MCF 10A (cell line): Measurements from ENCODE around the gene DENND2D. TPM values are rescaled to one million over a fixed set of nuclear protein-coding genes. Genes with fewer than 3 reads are reported as not detected.

Experiments
- BruUV-seq: library from RNA; stranded (reverse); fragments of 400-500 nt; replicated peaks from 2 replicates; lab custom pipeline; 2021; lab: Mats Ljungman, UMichigan
- CTCF ChIA-PET: fragments of 300-600 bp; sonication (Branson Sonifier 250); formaldehyde crosslinking; extraction: SDS; loops from one replicate; lab custom pipeline; 2021; ENCODE audit warnings: antibody characterized with exemption, inconsistent platforms; lab: Yijun Ruan, JAX
- POLR2A ChIA-PET: fragments of 300-600, 350-650 bp; sonication (Branson Sonifier 250); formaldehyde crosslinking; extraction: SDS; loops from one replicate; lab custom pipeline; 2020; ENCODE audit warnings: antibody characterized with exemption, inconsistent platforms; lab: Yijun Ruan, JAX
- DNase-seq: peaks from one replicate; pipeline ENCODE4 v3.0.0-alpha.2; 2018; ENCODE audit not compliant: unreplicated experiment
- H3K27ac Mint-ChIP-seq: one replicate; pipeline ENCODE4 v1.8.0; 2022; ENCODE audit warnings: mild to moderate bottlenecking, low read depth, mixed read lengths; ENCODE audit not compliant: unreplicated experiment
- H3K27me3 Mint-ChIP-seq: one replicate; pipeline ENCODE4 v1.8.0; 2022; ENCODE audit warnings: mixed read lengths; ENCODE audit not compliant: insufficient read depth, unreplicated experiment
- H3K36me3 Mint-ChIP-seq: one replicate; pipeline ENCODE4 v1.8.0; 2022; ENCODE audit warnings: mild to moderate bottlenecking, moderate library complexity, mixed read lengths; ENCODE audit not compliant: insufficient read depth, unreplicated experiment
- H3K4me1 Mint-ChIP-seq: one replicate; pipeline ENCODE4 v1.8.0; 2022; ENCODE audit warnings: mixed read lengths; ENCODE audit not compliant: insufficient read depth, unreplicated experiment
- H3K4me3 Mint-ChIP-seq: one replicate; pipeline ENCODE4 v1.8.0; 2022; ENCODE audit warnings: mild to moderate bottlenecking, moderate library complexity, mixed read lengths; ENCODE audit not compliant: unreplicated experiment
- H3K9me3 Mint-ChIP-seq: one replicate; pipeline ENCODE4 v1.8.0; 2022; ENCODE audit warnings: mixed read lengths; ENCODE audit not compliant: unreplicated experiment
- CTCF ChIP-seq: fragments of 200-600 bp; IDR thresholded peaks from one replicate; pipeline ENCODE4 v1.8.0; 2022; ENCODE audit warnings: antibody characterized with exemption, mild to moderate bottlenecking; ENCODE audit not compliant: unreplicated experiment
- intact Hi-C: fragments of 100-400 bp; cut with micrococcal nuclease; formaldehyde crosslinking; loops from 2 replicates; pipeline ENCODE4 v1.14.1; 2022
- total RNA-seq: library from RNA; stranded (reverse); gene quantifications from 2 replicates; pipeline ENCODE4 v1.2.3, GENCODE V29; 2022

DENND2D gene
- total RNA-seq, 1 experiment from 2014 or later: 6.0 TPM

- CTCF ChIA-PET: no interaction called here
- Mint-ChIP-seq H3K36me3 (peaks cover 61% of the 10 kb centered on the region), H3K27ac (no peak overlapping the region), H3K4me3 (no peak overlapping the region), H3K27me3 (no peaks in the 10 kb centered on the region), H3K4me1 (no peaks in the 10 kb centered on the region), H3K9me3 (no peaks in the 10 kb centered on the region)
- BruUV-seq: no TSS peak
- intact Hi-C loops: no loop called here
- POLR2A ChIA-PET: interaction anchor here (1.2 kb wide), 1 partner anchor 13 kb away, joined by 3 read pairs; no protein-coding TSS in a partner anchor
- no peak for TF ChIP-seq CTCF
- DNase-seq: no peak
These were observed 26.4 kb downstream of the DENND2D start for GRCh38 chr1:111174070-111174469.

GRCh38 chr1:111172463-111172862 is 28.0 kb downstream of the DENND2D start:
- H3K4me3 Mint-ChIP-seq: no peak overlapping the region

GRCh38 chr1:111164151-111164550 is 36.3 kb downstream of the DENND2D start:
- intact Hi-C loops: no loop called here

More at GRCh38 chr1:111172463-111172862, 28.0 kb downstream of the DENND2D start:
- Mint-ChIP-seq H3K27me3 (no peaks in the 10 kb centered on the region), H3K4me1 (no peaks in the 10 kb centered on the region), H3K36me3 (peaks cover 58% of the 10 kb centered on the region), H3K27ac (no peak overlapping the region), H3K9me3 (no peaks in the 10 kb centered on the region)
- ChIA-PET POLR2A (no interaction called here), CTCF (interaction anchor here (0.7 kb wide), 1 partner anchor 229 kb away, joined by 3 read pairs; no protein-coding TSS in a partner anchor)
- BruUV-seq: no TSS peak
- no peak for TF ChIP-seq CTCF
- intact Hi-C loops: no loop called here
- no peak for DNase-seq

GRCh38 chr1:111163363-111163762 is 37.1 kb downstream of the DENND2D start:
- H3K27me3 Mint-ChIP-seq: no peaks in the 10 kb centered on the region
- intact Hi-C loops: no loop called here
- POLR2A ChIA-PET: interaction anchor here (1.4 kb wide), 1 partner anchor 12 kb away, joined by 8 read pairs; no protein-coding TSS in a partner anchor

More at GRCh38 chr1:111164151-111164550, 36.3 kb downstream of the DENND2D start:
- TF ChIP-seq CTCF: no peak
- DNase-seq: no peak
- CTCF ChIA-PET: interaction anchor here (1.1 kb wide), 1 partner anchor 170 kb away, joined by 3 read pairs; no protein-coding TSS in a partner anchor
- Mint-ChIP-seq H3K9me3 (no peaks in the 10 kb centered on the region), H3K27me3 (no peaks in the 10 kb centered on the region), H3K27ac (peak overlapping the region; percentile 22), H3K4me1 (no peaks in the 10 kb centered on the region), H3K36me3 (peaks cover 36% of the 10 kb centered on the region), H3K4me3 (no peak overlapping the region)
- POLR2A ChIA-PET: interaction anchor here (0.9 to 1.4 kb wide), 2 partner anchors 12 to 25 kb away, joined by 3 to 8 read pairs; partner anchors contain the start of genes CEPT1 and DRAM2
- BruUV-seq: no TSS peak

More at GRCh38 chr1:111163363-111163762, 37.1 kb downstream of the DENND2D start:
- no peaks in the 10 kb centered on the region for H3K4me1 Mint-ChIP-seq
- H3K4me3 Mint-ChIP-seq: no peak overlapping the region
- no TSS peak for BruUV-seq
- no peak overlapping the region for H3K27ac Mint-ChIP-seq
- TF ChIP-seq CTCF: no peak
- peaks cover 36% of the 10 kb centered on the region for H3K36me3 Mint-ChIP-seq
- H3K9me3 Mint-ChIP-seq: no peaks in the 10 kb centered on the region
- no peak for DNase-seq
- CTCF ChIA-PET: interaction anchor here (0.6 to 1.1 kb wide), 2 partner anchors 133 to 171 kb away, joined by 3 read pairs; no protein-coding TSS in a partner anchor
